ENCODE measurements around the gene ADAD2.

ADAD2 gene

DNA sequence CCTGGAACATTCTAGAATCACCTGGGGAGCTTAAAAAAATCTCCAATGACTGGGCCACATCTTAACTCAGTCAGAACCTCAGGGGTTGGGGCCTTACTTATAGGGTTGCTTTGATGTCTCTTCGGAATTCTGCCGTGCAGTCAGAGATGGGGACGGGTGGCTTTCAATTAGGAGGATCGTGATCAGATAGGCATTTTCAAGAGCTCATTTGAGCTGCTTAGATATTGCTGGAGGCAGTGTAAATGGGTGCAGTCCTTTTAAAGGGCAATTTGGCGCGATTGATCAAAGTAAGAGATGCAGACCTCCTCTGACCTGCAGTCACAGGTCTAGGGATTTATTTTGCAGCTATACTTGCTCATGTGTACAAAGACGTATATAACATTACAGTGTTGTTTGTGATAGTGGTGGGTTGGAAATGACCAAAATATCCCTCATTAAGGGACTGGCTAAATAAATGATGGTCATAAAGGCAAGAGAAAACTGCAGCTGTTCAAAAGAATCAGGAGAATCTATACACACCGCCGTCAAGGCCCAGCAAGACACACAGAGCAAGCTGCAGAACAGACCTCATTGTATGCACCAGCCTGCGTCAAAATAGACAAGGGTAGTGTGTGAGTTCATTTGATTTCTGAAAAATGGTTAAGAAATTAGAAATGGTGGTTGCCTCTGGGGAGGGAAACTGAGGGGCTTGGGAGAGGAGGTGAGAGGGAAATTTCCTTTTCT lies 55.2 kb downstream of the ADAD2 start:
- Histone ChIP-seq H3K27me3 (ENCODE audit: insufficient read depth, low read depth) (peaks cover 39% of the 10 kb centered on the region; the same call in 1 of the 2 replicates), H3K4me1 (ENCODE audit: low read depth, poor library complexity, severe bottlenecking) (no peaks in the 10 kb centered on the region), H3K27ac (no peak overlapping the region), H3K4me2 (no peak overlapping the region), H3K36me3 (ENCODE audit: insufficient read depth) (no peaks in the 10 kb centered on the region), H3K9ac (no peak overlapping the region), H3K79me2 (ENCODE audit: insufficient read depth, low read depth) (no peaks in the 10 kb centered on the region), H4K20me1 (ENCODE audit: insufficient read depth) (no peaks in the 10 kb centered on the region), H2AFZ (ENCODE audit: low read depth) (no peak overlapping the region), H3K4me3 (IDR thresholded peaks at IDR 0.05; ENCODE audit: insufficient read depth, low read depth, low read length) (no peak overlapping the region)
- TF ChIP-seq, protein P1, sequence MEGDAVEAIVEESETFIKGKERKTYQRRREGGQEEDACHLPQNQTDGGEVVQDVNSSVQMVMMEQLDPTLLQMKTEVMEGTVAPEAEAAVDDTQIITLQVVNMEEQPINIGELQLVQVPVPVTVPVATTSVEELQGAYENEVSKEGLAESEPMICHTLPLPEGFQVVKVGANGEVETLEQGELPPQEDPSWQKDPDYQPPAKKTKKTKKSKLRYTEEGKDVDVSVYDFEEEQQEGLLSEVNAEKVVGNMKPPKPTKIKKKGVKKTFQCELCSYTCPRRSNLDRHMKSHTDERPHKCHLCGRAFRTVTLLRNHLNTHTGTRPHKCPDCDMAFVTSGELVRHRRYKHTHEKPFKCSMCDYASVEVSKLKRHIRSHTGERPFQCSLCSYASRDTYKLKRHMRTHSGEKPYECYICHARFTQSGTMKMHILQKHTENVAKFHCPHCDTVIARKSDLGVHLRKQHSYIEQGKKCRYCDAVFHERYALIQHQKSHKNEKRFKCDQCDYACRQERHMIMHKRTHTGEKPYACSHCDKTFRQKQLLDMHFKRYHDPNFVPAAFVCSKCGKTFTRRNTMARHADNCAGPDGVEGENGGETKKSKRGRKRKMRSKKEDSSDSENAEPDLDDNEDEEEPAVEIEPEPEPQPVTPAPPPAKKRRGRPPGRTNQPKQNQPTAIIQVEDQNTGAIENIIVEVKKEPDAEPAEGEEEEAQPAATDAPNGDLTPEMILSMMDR (conservative IDR thresholded peaks at IDR 0.05; ENCODE audit: low read depth, low read length) = no peak

DNA sequence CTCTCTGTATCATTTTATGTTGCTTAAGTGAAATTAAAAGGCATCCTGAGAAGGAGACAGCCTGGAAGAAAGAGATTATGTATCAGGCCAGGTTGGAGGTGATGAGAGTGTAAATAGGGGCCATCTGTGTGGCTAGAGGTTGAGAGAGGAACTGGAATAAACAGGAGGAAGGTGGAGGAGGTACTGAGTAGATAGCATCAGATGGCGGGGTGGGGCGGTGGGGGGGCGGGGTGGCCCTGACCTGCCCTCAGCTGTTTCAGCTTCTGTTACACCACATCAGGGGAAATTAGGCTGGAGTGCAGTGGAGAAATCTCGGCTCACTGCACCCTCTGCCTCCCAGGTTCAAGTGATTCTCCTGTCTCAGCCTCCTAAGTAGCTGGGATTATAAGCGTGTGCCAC lies 55.7 kb downstream of the ADAD2 start:
- H4K20me1 ChIP-seq (ENCODE audit: insufficient read depth) = no peaks in the 10 kb centered on the region

More for the DNA sequence above, 55.7 kb downstream of the ADAD2 start:
- Histone ChIP-seq H3K27me3 (ENCODE audit: insufficient read depth, low read depth) (peaks cover 38% of the 10 kb centered on the region; the same call in 1 of the 2 replicates), H3K36me3 (ENCODE audit: insufficient read depth) (no peaks in the 10 kb centered on the region), H3K9ac (no peak overlapping the region), H3K4me3 (IDR thresholded peaks at IDR 0.05; ENCODE audit: insufficient read depth, low read depth, low read length) (no peak overlapping the region), H3K4me2 (no peak overlapping the region), H3K4me1 (ENCODE audit: low read depth, poor library complexity, severe bottlenecking) (no peaks in the 10 kb centered on the region), H2AFZ (ENCODE audit: low read depth) (no peak overlapping the region), H3K79me2 (ENCODE audit: insufficient read depth, low read depth) (no peaks in the 10 kb centered on the region), H3K27ac (no peak overlapping the region)
- TF ChIP-seq, protein P1 (conservative IDR thresholded peaks at IDR 0.05; ENCODE audit: low read depth, low read length) = no peak
